Mucosa of rectum (tissue), 2 donors: ENCODE data around the gene LINC00632.
"Not testable (repeated sequence)": the region's sequence is repeated elsewhere in the genome, so short reads cannot be mapped to it uniquely, and the experiment has no call there.

ENCODE experiments used
- H3K27ac ChIP-seq, 2 donors: one replicate each; pipeline ENCODE4 v1.7.0; 2013; ENCODE audit warnings: inconsistent platforms in 2 of 2, low read depth in 2 of 2, low read length in 2 of 2
- H3K27me3 ChIP-seq, 2 donors: one replicate each; pipeline ENCODE4 v1.7.0; 2013; ENCODE audit warnings: low read length in 2 of 2; ENCODE audit not compliant: control insufficient read depth in 2 of 2, insufficient read depth in 2 of 2
- H3K36me3 ChIP-seq, 2 donors: one replicate each; pipeline ENCODE4 v1.7.0; 2013; ENCODE audit warnings: low read length in 2 of 2; ENCODE audit not compliant: control insufficient read depth in 2 of 2, insufficient read depth in 2 of 2
- H3K4me1 ChIP-seq, 2 donors: one replicate each; pipeline ENCODE4 v1.7.0; 2013; ENCODE audit warnings: low read length in 2 of 2, mild to moderate bottlenecking in 1 of 2; ENCODE audit not compliant: control insufficient read depth in 2 of 2, insufficient read depth in 2 of 2
- H3K4me3 ChIP-seq, 2 donors: one replicate each; pipeline ENCODE4 v1.7.0; 2013; ENCODE audit warnings: low read length in 2 of 2
- H3K9ac ChIP-seq, 2 donors: one replicate each; pipeline ENCODE4 v1.7.0; 2013; ENCODE audit warnings: low read length in 2 of 2, low read depth in 1 of 2, mild to moderate bottlenecking in 1 of 2
- H3K9me3 ChIP-seq, 2 donors: one replicate each; pipeline ENCODE4 v1.7.0; 2013; ENCODE audit warnings: low read length in 2 of 2; ENCODE audit not compliant: control insufficient read depth in 2 of 2
- donor health status: healthy.
- donor health status: Normal muscosa, but diverticular disease.

LINC00632 gene

DNA sequence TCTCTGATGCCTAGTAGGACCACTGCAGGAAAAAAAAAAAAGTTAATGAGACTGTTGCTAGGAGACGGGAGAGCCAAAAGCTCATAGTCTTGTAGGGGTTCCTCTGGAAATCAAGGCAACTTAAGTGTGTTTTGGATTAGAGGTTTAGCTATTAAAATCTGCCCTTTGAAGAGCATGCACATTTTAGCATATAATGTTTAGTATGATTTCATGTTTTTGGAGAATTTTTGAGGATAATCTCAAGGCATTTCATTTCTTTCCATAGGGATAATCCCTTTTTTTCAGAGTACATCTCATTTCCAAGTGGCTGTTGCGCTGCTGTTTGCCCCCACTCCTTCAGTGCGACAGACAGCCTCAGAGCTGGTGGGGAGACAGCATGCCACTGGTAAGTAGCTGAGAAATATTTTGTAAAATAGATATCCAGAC, at the start of gene LINC00632:
LINC00632 (plus strand) TSS at position 339 of the 426 bp plus-strand sequence.
- no peaks in the 10 kb centered on the region for H3K36me3 ChIP-seq
- H3K4me1 ChIP-seq = no peaks in the 10 kb centered on the region
- H3K9ac ChIP-seq = no peak within 1 kb of the TSS
- no peak within 1 kb of the TSS for H3K27ac ChIP-seq
- H3K9me3 ChIP-seq = no peaks in the 10 kb centered on the region
- H3K4me3 ChIP-seq = no peak within 1 kb of the TSS
- peaks cover 0 to 4% of the 10 kb centered on the region in 2 donors for H3K27me3 ChIP-seq

- no peaks in the 10 kb centered on the region for H3K9me3 ChIP-seq
Observed at GRCh38 chrX:140661643-140662042, 47.9 kb upstream of the LINC00632 start.

DNA sequence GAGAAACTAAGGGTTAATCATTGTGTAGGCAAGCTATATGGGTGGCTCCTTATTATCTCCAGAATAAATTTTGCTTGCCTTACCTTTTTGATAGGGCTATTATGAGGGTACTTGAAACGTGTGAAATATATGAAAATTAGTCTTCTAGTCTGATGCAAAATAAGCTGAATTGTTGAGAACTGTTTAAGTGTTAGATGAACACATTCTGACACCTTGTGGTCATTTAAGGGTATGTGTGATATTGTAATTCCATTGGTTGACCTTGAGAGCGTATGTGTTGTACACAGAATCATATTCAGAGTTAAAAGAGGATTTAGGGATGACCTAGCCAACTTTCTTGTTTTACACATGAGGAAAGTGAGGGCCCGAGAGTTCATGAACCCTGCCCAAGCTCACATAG, 44.6 kb upstream of the LINC00632 start:
- Histone ChIP-seq H3K4me3 (no peak overlapping the region), H3K27me3 (peaks cover 0 to 2% of the 10 kb centered on the region in 2 donors)

More at GRCh38 chrX:140661643-140662042, 47.9 kb upstream of the LINC00632 start:
- no peak overlapping the region for H3K27ac ChIP-seq
- peaks cover 0 to 2% of the 10 kb centered on the region in 2 donors for H3K27me3 ChIP-seq
- H3K4me3 ChIP-seq = no peak overlapping the region
- H3K9ac ChIP-seq = no peak overlapping the region
- H3K4me1 ChIP-seq = no peaks in the 10 kb centered on the region
- H3K36me3 ChIP-seq = no peaks in the 10 kb centered on the region

DNA sequence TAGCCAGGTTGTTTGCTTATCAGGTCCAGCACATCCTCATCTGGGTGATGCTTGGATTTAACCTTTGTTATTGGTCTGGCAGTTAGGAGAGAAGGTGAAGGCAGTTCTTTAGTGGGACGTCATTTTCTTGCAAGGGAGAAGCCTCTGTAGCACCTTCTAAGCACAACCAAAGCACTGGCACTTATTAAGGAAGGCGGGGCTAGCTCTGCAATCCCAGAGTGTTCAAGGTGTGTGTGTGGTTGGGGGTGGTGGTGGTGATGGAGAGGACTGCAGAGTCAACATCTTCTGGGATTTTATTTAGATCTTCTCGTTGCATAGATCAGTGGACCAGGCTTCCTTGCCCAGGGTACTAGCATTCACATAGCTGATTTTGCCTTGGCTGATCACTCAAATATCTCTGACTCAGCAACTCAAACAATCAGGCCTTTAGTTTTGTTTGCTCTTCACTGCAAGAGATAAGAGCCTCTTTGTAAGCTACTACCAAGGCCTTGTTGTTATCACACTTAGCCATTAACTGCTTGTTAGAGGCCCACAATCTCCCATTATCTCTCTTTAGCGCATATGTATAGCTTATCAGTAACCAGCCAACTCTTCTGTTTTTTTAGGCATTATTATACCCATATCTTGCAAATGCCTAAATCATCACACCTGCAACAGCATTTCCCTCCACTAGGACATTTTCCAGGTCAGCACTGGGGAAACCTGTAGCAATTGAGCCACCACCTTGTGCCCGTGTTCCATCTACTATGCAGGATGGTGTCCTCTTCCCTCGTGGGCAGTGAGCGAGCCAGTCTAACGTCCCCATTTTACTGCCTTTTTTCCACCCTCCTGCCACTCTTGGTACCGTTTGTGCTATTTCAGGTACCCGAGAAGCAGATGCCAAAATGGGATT, 36.5 kb upstream of the LINC00632 start:
- Histone ChIP-seq H3K4me3 (no peak overlapping the region), H3K36me3 (no peaks in the 10 kb centered on the region), H3K9ac (no peak overlapping the region), H3K27ac (no peak overlapping the region), H3K4me1 (no peaks in the 10 kb centered on the region), H3K27me3 (no peaks in the 10 kb centered on the region), H3K9me3 (no peaks in the 10 kb centered on the region)

More for the DNA sequence above, 44.6 kb upstream of the LINC00632 start:
- no peak overlapping the region for H3K27ac ChIP-seq
- no peaks in the 10 kb centered on the region for H3K36me3 ChIP-seq
- no peaks in the 10 kb centered on the region for H3K9me3 ChIP-seq
- no peaks in the 10 kb centered on the region for H3K4me1 ChIP-seq
- no peak overlapping the region for H3K9ac ChIP-seq

DNA sequence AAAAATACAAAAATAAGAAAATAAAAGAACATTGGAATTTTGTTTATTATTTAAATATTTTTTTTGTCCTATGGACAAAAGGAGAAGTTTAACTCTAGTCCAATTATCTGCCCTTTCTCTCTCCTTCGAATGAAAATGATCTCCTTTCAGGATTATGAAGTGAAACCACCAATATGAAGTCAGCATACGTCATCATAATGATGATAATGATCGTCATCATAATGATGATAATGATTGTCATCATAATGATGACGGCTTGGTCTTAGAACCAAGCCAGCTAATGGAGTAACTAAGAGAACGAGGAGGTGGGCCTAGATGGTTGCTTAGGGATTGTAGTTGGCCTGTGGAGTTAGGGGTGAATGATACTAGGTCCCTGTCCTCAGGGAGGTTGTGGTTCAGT, 21.9 kb upstream of the LINC00632 start:
- Histone ChIP-seq H3K9ac (no peak overlapping the region), H3K27me3 (no peaks in the 10 kb centered on the region), H3K36me3 (no peaks in the 10 kb centered on the region), H3K4me1 (no peaks in the 10 kb centered on the region), H3K9me3 (no peaks in the 10 kb centered on the region), H3K27ac (no peak overlapping the region), H3K4me3 (no peak overlapping the region)

DNA sequence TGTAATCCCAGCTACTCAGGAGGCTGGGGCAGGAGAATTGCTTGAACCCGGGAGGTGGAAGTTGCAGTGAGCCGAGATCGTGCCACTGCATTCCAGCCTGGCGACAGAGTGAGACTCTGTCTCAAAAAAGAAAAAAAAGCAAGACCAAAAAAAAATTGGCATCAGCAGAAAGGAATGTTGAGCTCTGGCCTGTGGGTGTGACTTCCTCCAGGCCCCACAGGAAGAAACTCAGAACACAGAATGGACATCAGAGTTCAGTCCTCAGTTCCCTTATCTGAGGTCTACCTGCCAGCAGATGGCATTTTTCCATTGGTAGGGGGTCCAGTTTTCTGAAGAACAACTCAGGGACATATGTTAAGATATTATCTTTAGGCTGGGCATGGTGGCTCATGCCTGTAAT, 18.0 kb upstream of the LINC00632 start:
- not testable (repeated sequence) for H3K27me3 ChIP-seq, H3K4me3 ChIP-seq, H3K9ac ChIP-seq, H3K27ac ChIP-seq, H3K4me1 ChIP-seq, H3K9me3 ChIP-seq, H3K36me3 ChIP-seq

DNA sequence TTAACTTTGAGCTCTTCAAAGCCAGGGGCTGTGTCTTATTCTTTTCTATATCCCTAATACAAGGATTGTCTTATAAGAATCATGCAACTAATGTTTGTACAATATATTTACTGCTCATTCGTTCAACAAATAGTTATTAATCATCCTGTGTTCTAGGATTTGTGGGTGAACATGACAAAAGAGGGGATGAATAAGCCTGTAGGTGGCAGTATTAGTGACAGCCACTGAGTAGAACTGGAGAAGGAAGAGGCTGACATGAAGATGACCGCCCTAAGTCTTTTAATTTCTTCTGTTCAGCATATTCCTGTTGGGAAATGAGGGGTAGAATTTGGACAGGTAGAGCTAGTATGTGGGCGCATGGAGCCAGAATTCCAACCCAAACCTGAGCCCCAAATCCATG, 11.9 kb upstream of the LINC00632 start:
- no peak overlapping the region for H3K4me3 ChIP-seq
- no peaks in the 10 kb centered on the region for H3K27me3 ChIP-seq
- H3K9ac ChIP-seq = no peak overlapping the region
- H3K4me1 ChIP-seq = no peaks in the 10 kb centered on the region
- no peak overlapping the region for H3K27ac ChIP-seq
- no peaks in the 10 kb centered on the region for H3K9me3 ChIP-seq
- H3K36me3 ChIP-seq = no peaks in the 10 kb centered on the region

- no peak overlapping the region for H3K9ac ChIP-seq
- no peak overlapping the region for H3K4me3 ChIP-seq
- no peaks in the 10 kb centered on the region for H3K4me1 ChIP-seq
- H3K9me3 ChIP-seq = no peaks in the 10 kb centered on the region
- no peak overlapping the region for H3K27ac ChIP-seq
- no peaks in the 10 kb centered on the region for H3K27me3 ChIP-seq
- H3K36me3 ChIP-seq = no peaks in the 10 kb centered on the region
Observed at GRCh38 chrX:140701480-140701879, 8.1 kb upstream of the LINC00632 start.

DNA sequence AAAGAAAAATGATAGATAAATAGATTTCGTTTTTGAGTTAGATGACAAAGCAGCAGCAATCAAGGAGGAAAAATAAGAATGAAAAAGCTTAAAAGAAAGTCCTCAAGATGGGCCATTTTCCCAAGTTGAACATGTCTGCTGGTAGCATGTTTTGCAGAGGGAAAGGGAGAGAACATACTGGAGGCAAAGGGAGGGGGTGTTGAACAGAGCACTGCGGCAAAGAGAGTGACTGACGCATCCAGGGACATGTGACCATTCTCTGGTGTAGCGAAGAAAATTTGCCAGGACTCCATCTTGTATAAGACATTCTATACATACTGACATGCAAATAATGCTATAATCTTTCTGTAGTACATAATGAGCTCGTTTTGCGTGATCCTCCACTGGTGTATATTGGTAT, 1.2 kb downstream of the LINC00632 start:
- H3K9ac ChIP-seq = no peak overlapping the region
- H3K27me3 ChIP-seq = peaks cover 0 to 4% of the 10 kb centered on the region in 2 donors
- no peak overlapping the region for H3K4me3 ChIP-seq
- H3K9me3 ChIP-seq = no peaks in the 10 kb centered on the region
- no peaks in the 10 kb centered on the region for H3K36me3 ChIP-seq
- no peaks in the 10 kb centered on the region for H3K4me1 ChIP-seq
- H3K27ac ChIP-seq = no peak overlapping the region

- H3K4me1 ChIP-seq = no peaks in the 10 kb centered on the region
- H3K36me3 ChIP-seq = no peaks in the 10 kb centered on the region
- no peak overlapping the region for H3K9ac ChIP-seq
- no peaks in the 10 kb centered on the region for H3K9me3 ChIP-seq
- no peak overlapping the region for H3K27ac ChIP-seq
- peaks cover 0 to 4% of the 10 kb centered on the region in 2 donors for H3K27me3 ChIP-seq
- no peak overlapping the region for H3K4me3 ChIP-seq
Observed at GRCh38 chrX:140711894-140712293, 2.3 kb downstream of the LINC00632 start.
